Esophagus squamous epithelium (tissue), 5 donors: ENCODE measurements around the gene SPART. TPM values are rescaled to one million over a fixed set of nuclear protein-coding genes. Genes with fewer than 3 reads are reported as not detected.

Experiments
- DNase-seq: peaks from one replicate; lab custom pipeline; 2025; lab: John Stamatoyannopoulos, UW
- H3K27ac ChIP-seq, 4 donors: fragments of 200-600 bp; sonication (generic); one replicate each; pipeline ENCODE4 v1.5.1; 2016 to 2019; ENCODE audit warnings: mild to moderate bottlenecking in 1 of 4
- H3K27me3 ChIP-seq, 4 donors: fragments of 200-600 bp; sonication (generic); 1 replicate in 3 of 4; 2 replicates in 1 of 4; pipeline versions ENCODE4 v1.5.1 to v1.6.0; 2017 to 2021; ENCODE audit warnings: antibody characterized with exemption in 1 of 4
- H3K36me3 ChIP-seq, 3 donors: fragments of 200-600 bp; sonication (generic); one replicate each; pipeline ENCODE4 v1.5.1; 2016 to 2019
- H3K4me1 ChIP-seq, 3 donors: fragments of 200-600 bp; sonication (generic); one replicate each; pipeline ENCODE4 v1.5.1; 2017 to 2019
- H3K4me3 ChIP-seq, 4 donors: fragments of 200-600 bp; sonication (generic); 1 replicate in 3 of 4; 2 replicates in 1 of 4; pipeline ENCODE4 v1.5.1; 2016 to 2019; ENCODE audit warnings: mild to moderate bottlenecking in 2 of 4, moderate library complexity in 1 of 4
- H3K9me3 ChIP-seq, 3 donors: fragments of 200-600 bp; sonication (generic); one replicate each; pipeline ENCODE4 v1.5.1; 2016 to 2019
- CTCF ChIP-seq, 6 experiments: fragments of 450-650 bp in 4 of 6; fragments of 200-600 bp in 2 of 6; sonication (generic) in 2 of 6; IDR thresholded peaks; one replicate each; pipeline ENCODE4 v1.5.1; 2016 to 2019; ENCODE audit warnings: antibody characterized with exemption in 6 of 6, mild to moderate bottlenecking in 4 of 6, moderate library complexity in 4 of 6
- POLR2A ChIP-seq, 4 donors: fragments of 450-650 bp; IDR thresholded peaks; one replicate each; pipeline ENCODE4 v1.6.1; 2017; ENCODE audit warnings: antibody characterized with exemption in 4 of 4, mild to moderate bottlenecking in 4 of 4, moderate library complexity in 3 of 4
- WGBS, 2 donors: methylation state at CpG; one replicate each; pipeline ENCODE4 v1.1.5; 2018; 5-methylcytosine and 5-hydroxymethylcytosine counted together
- intact Hi-C: fragments of 100-400 bp; cut with DNase I; formaldehyde crosslinking; loops from one replicate; pipeline ENCODE4 v1.15.0; 2022
- total RNA-seq, 4 donors: library from RNA; depleted of rRNA; stranded (reverse); fragments of >200 nt; gene quantifications; one replicate each; pipeline ENCODE4 v1.1.0, GENCODE V29; 2016
- donor health status: DM: yes; HTN: yes; CAD: no.

Gene SPART
- total RNA-seq, 4 donors from 2014 or later = 14.9 to 60.3 (median 36.0) TPM

DNA sequence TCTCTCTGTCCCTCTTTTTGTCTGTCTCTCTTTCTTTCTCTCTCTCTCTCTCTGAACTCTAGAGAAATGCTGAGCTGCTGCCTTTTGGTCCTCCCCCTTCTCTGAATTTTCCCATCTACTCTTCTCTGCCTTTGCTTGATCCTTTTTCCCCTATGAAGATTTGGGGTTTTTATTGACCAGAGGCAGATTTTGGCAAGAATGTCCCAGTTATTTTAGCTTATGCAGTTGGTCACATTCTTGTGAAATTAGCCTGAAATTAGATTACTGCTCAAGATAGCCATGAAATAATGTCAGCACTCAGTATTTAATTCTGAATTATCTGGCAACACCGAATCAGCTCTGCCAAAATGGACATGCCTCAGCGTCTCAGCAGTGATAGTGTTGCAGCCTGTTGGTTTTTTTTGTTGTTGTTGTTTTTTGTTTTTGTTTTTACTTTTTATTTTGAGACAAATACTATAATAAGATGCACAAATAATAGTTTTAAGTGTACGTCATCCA, 17.2 kb upstream of the SPART start:
- Histone ChIP-seq H3K9me3 (no peaks in the 10 kb centered on the region), H3K4me3 (no peak overlapping the region), H3K4me1 (no peaks in the 10 kb centered on the region), H3K36me3 (no peaks in the 10 kb centered on the region), H3K27ac (no peak overlapping the region), H3K27me3 (no peaks in the 10 kb centered on the region)
- intact Hi-C loops = no loop called here
- WGBS, 2 donors = 78% methylated on average over 3 of the region's 3 CpGs
- no peak for DNase-seq
- no peak for TF ChIP-seq POLR2A (IDR thresholded peaks at IDR 0.05)
- no peak for TF ChIP-seq CTCF (IDR thresholded peaks at IDR 0.05)

DNA sequence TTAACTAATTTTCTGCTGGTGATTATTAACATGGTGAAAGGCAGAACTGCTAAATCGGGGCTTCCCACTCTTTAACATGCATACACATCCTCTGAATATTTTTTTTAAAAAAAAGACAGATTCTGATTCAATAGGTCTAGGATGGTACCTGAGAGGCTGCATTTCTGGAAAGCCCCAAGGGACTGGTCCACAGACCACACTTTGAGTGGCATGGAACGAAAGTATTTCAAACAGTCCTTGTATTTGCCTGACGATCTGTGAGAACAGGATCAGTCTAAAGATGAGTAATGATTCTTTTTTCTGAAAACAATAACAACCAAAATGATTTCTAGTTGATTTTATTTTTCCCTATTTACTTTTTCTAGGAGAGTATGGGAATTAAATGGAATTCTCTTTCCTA, 16.7 kb upstream of the SPART start:
- H3K4me1 ChIP-seq = no peaks in the 10 kb centered on the region
- no peak for TF ChIP-seq CTCF (IDR thresholded peaks at IDR 0.05)
- no peak for TF ChIP-seq POLR2A (IDR thresholded peaks at IDR 0.05)
- H3K4me3 ChIP-seq = no peak overlapping the region
- no peaks in the 10 kb centered on the region for H3K27me3 ChIP-seq
- 50 to 52% methylated on average over 3 of the region's 3 CpGs for WGBS, 2 donors
- H3K36me3 ChIP-seq = no peaks in the 10 kb centered on the region
- no peaks in the 10 kb centered on the region for H3K9me3 ChIP-seq
- H3K27ac ChIP-seq = no peak overlapping the region
- no peak for DNase-seq
- intact Hi-C loops = no loop called here

DNA sequence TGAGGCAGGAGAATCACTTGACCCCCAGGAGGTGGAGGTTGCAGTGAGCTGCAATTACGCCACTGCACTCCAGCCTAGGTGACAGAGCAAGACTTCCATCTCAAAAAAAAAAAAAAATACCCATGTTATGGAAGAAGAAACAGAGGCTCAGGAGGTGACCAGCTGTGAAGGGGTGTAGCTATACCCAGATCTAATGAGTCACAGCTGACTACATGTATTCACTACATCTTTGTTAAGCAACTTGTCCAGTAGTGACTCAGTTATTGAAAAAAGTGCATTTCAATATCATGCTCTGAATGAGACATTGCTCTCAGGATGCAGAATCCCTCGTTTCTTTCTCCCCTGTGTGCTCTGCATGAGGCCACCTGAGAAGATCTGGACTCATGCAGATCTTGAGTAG, 16.1 kb upstream of the SPART start:
- Histone ChIP-seq H3K4me1 (peaks cover 0 to 4% (median 0%) of the 10 kb centered on the region in 3 donors), H3K4me3 (no peak overlapping the region), H3K27me3 (no peaks in the 10 kb centered on the region), H3K27ac (no peak overlapping the region), H3K36me3 (no peaks in the 10 kb centered on the region), H3K9me3 (no peaks in the 10 kb centered on the region)
- no peak for DNase-seq
- intact Hi-C loops = no loop called here
- TF ChIP-seq POLR2A (IDR thresholded peaks at IDR 0.05) (no peak), CTCF (IDR thresholded peaks at IDR 0.05) (no peak)
- WGBS, 2 donors = 14 to 57% methylated on average over 1 to 2 of the region's 2 CpGs

DNA sequence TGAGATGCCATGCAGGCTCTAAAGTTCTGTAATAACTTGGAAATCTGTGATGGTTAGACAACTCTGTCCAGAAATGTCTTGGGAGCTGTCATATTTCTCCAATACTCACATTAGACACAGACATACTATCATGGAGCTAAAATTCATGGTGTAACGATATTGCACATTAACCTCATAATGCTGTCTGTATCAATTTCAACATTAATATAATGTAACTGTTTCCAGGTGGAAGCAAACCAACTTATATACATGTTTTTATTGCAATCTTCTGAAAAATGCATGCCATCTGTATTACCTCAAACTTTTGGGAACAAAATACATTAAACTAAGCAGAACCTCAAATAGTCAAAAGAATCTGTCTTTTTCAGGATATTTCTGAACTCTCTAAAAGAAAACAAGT, 14.7 kb upstream of the SPART start:
- intact Hi-C loops = no loop called here
- TF ChIP-seq POLR2A (IDR thresholded peaks at IDR 0.05) (no peak), CTCF (IDR thresholded peaks at IDR 0.05) (no peak)
- H3K27ac ChIP-seq = no peak overlapping the region
- H3K27me3 ChIP-seq = no peaks in the 10 kb centered on the region
- H3K4me3 ChIP-seq = no peak overlapping the region
- H3K36me3 ChIP-seq = no peaks in the 10 kb centered on the region
- peaks cover 0 to 10% (median 0%) of the 10 kb centered on the region in 3 donors for H3K4me1 ChIP-seq
- no peaks in the 10 kb centered on the region for H3K9me3 ChIP-seq
- 75 to 76% methylated on average over 1 of the region's 1 CpG for WGBS, 2 donors
- no peak for DNase-seq

GRCh38 chr13:36359301-36359950, 13.2 kb upstream of the SPART start:
- WGBS, 2 donors = 78 to 82% methylated on average over 1 of the region's 1 CpG
- H3K27ac ChIP-seq = peak overlapping the region in 3 of 4 donors; percentile 4 to 63 (median 44)
- no peaks in the 10 kb centered on the region for H3K36me3 ChIP-seq
- no peaks in the 10 kb centered on the region for H3K9me3 ChIP-seq
- H3K4me1 ChIP-seq = peaks cover 0 to 10% (median 0%) of the 10 kb centered on the region in 3 donors
- no peak overlapping the region for H3K4me3 ChIP-seq
- no peaks in the 10 kb centered on the region for H3K27me3 ChIP-seq
- intact Hi-C loops = no loop called here
- TF ChIP-seq CTCF (IDR thresholded peaks at IDR 0.05) = no peak
- TF ChIP-seq POLR2A (IDR thresholded peaks at IDR 0.05) = no peak
- DNase-seq = no peak
